Activated CD4-positive, CD25-positive, alpha-beta regulatory T cell treated with anti-CD3 and anti-CD28 coated beads, Interleukin-2, amount 50 U/mL, for 72 hours (primary cell): ENCODE measurements around the gene CLRN2.
"Not testable (repeated sequence)": the region's sequence is repeated elsewhere in the genome, so short reads cannot be mapped to it uniquely, and the experiment has no call there.

Experiments used
- DNase-seq: peaks from one replicate; pipeline ENCODE4 v3.0.0; 2021

The CLRN2 gene

GRCh38 chr4:17546222-17546621 is 31.3 kb downstream of the CLRN2 start:
- DNase-seq: no peak

GRCh38 chr4:17546678-17547077 is 31.7 kb downstream of the CLRN2 start:
- no peak for DNase-seq

GRCh38 chr4:17550549-17550948 is 35.6 kb downstream of the CLRN2 start:
- DNase-seq: no peak

GRCh38 chr4:17552427-17552826 is 37.5 kb downstream of the CLRN2 start:
- no peak for DNase-seq

GRCh38 chr4:17554568-17554967 is 39.6 kb downstream of the CLRN2 start:
- DNase-seq: no peak

- DNase-seq: no peak
Measured at GRCh38 chr4:17556498-17556897, 41.5 kb downstream of the CLRN2 start.

- no peak for DNase-seq
Measured at GRCh38 chr4:17557880-17558279, 42.9 kb downstream of the CLRN2 start.

- no peak for DNase-seq
Measured at GRCh38 chr4:17558941-17559708, 44.2 kb downstream of the CLRN2 start.

GRCh38 chr4:17559709-17560048 is 44.7 kb downstream of the CLRN2 start:
- DNase-seq: no peak

GRCh38 chr4:17560065-17560673 is 45.2 kb downstream of the CLRN2 start:
- DNase-seq: no peak

GRCh38 chr4:17561195-17561909 is 46.4 kb downstream of the CLRN2 start:
- no peak for DNase-seq

- no peak for DNase-seq
Measured at GRCh38 chr4:17562157-17562556, 47.2 kb downstream of the CLRN2 start.

- DNase-seq: no peak
Measured at GRCh38 chr4:17565846-17566245, 50.9 kb downstream of the CLRN2 start.

GRCh38 chr4:17567271-17567670 is 52.3 kb downstream of the CLRN2 start:
- DNase-seq: no peak

GRCh38 chr4:17574206-17574605 is 59.2 kb downstream of the CLRN2 start:
- DNase-seq: no peak

GRCh38 chr4:17575177-17575576 is 60.2 kb downstream of the CLRN2 start:
- not testable (repeated sequence) for DNase-seq
